Measurements from ENCODE around the gene AKAP5.

Gene AKAP5, protein sequence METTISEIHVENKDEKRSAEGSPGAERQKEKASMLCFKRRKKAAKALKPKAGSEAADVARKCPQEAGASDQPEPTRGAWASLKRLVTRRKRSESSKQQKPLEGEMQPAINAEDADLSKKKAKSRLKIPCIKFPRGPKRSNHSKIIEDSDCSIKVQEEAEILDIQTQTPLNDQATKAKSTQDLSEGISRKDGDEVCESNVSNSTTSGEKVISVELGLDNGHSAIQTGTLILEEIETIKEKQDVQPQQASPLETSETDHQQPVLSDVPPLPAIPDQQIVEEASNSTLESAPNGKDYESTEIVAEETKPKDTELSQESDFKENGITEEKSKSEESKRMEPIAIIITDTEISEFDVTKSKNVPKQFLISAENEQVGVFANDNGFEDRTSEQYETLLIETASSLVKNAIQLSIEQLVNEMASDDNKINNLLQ

DNA sequence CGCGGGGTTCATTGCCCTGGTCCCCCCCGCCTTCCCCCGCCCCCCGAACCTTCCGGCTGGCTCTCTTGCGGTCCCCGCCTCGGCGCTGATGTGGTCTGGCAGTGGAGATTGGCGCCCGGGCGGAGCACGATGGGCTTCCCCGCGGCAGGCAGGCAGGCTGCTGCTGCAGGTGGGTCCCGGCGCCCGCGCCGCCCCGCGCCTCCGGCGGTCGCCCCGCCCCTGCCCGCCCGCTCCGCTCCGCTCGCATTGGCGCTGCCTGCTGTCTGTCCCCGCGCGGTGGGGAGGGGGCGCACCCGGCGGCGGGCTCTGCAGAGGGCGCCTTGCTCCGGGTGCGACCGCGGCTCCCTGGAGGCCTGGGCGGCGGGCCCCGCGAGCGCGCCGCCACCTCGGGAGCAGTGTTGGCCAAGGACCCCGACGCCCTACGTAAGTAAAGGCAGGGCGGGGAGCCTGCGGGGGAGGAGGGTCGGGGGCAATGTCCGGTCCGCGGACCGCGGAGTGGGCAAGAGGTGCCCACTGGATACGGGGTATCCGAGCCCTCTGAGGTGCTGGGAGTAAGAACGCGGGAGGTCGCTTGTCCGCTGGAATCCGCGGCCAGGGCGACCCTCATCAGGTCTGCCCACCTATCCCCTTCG, at the start of gene AKAP5:
Gene AKAP5 (plus strand): TSS at position 309 of the 632 bp plus-strand sequence. CDS start 2,896 bp downstream, outside the sequence.
- DNase-seq (ENCODE audit: low read depth) = peak; percentile 15

DNA sequence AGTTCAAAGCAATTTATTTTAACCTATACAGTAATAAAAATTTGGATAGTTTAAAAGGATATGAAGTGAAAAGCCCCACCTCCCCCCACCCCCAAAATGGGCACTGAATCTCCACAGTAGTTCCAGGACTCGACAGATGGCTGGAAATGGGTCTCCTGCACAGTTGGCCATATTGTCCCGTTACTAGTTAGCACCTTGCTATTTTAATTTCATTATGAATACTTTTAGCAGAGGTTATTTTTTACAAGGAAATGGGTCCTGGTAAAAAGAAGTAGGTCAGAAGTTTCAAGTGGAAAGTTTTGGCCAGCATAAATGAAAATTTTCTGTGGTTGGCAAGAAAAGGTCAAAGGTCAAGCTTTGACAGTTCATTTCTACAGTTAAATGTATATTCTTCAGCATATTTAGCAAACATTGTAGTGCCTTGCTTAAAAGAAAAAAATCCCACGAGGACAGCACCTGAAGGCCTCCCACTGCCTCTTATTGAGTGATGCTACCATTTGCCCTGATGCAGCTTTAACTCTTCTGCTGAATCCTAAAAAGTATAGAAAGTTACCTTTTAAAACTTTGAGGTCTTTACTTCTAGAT, 48.9 kb upstream of the AKAP5 start:
- DNase-seq (ENCODE audit: low read depth) = no peak

DNA sequence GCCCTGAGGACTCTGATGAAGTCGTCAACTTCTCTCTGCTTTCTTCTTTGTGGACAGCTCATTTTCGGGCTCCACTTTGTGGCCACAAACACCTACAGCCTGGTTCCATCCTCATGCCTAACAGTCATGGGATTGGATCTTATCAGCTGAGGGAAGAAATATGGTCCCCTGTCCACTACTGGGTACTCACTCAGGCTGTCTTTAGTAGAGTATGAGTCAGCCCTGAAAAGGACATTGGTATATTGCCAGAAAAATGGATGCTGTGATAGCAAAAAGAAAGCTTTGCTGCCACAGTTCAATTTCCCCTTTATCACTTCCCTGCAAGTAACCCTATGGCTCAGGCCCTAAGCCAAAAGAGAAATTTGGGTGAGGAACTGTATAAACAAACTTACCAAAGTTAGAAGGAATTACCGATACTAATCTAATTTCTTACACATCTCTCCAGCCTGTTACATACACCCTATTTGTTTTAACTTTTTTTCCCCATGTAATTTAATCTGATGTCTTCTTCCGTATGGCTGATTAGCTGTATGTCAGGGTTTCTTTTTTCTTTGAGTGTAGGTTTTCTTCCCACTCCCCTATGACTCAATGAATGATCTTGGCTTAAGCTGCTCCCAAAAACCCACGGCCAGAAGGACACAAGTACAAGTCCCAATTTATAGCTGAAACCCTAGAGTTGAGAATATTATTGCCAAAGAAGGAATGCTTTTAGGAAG, 48.1 kb upstream of the AKAP5 start:
- DNase-seq (ENCODE audit: low read depth) = no peak

DNA sequence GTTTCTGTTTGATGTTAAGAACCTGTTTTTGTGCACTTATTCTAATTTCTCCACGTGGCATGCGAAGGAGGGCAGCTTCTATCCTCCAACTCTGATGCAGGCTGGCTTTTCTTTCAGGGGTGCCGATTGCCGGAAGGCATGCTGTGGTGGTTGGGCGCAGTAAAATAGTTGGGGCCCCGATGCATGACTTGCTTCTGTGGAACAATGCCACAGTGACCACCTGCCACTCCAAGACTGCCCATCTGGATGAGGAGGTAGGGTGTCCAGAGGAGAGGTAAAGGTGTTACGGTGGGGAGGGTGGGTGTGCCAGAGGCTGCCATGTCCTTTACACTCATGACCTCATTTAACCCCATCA, 47.6 kb upstream of the AKAP5 start:
- DNase-seq (ENCODE audit: low read depth) = no peak

DNA sequence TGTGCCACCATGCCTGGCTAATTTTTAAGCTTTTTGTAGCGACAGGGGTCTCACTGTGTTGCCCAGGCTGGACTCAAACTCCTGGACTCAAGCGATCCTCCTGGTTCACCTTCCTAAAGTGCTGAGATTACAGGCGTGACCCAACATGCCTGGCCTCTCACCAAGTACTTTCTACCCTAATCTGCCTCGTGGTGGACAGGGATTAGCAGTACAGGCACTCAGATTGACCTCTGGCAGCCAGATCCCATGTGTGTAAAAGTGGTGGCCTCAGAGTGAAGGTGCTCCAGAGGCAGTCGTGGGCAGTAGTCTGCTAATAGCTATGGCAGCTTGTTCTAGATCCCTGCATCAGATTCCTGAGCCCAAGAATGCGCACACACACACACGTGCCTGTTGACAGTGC, 46.3 kb upstream of the AKAP5 start:
- DNase-seq (ENCODE audit: low read depth) = no peak

DNA sequence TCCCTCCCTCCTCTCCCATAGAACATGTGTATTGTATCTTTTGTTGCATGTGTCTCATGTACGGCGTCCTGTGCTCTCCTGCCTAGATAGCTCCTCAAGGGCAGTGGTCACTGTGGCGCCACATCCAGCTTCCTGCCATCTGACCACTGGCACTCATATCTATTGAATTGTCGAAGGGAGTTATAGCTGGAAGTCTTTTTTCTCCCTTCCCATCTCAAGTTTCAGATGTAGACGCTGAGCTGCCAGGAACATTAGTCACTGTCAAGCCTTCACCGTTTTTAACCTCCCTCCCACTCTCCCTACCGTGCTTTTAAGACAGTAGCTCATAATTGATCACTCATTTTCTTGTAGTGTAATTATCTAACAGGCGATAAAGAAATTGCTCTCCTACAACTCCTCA, 44.1 kb upstream of the AKAP5 start:
- DNase-seq (ENCODE audit: low read depth) = no peak

DNA sequence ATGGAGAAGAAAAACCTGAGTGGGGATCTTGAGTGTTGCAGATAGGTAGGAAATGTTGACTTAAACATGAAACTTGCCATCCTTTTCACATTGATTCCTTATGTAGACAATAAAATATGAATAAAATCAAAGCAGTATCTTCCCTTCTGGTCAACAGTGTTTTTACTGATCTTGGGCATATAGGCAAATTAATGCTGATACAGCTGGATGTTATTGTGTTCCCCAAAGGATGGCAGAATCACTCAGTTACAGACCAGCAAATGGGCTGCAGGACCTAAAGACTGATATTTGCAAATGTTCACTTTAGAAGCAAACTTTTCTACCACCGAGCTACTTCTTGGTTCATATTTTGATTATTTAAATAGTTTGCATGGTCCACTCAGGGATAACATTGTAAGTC, 43.3 kb upstream of the AKAP5 start:
- no peak for DNase-seq (ENCODE audit: low read depth)

DNA sequence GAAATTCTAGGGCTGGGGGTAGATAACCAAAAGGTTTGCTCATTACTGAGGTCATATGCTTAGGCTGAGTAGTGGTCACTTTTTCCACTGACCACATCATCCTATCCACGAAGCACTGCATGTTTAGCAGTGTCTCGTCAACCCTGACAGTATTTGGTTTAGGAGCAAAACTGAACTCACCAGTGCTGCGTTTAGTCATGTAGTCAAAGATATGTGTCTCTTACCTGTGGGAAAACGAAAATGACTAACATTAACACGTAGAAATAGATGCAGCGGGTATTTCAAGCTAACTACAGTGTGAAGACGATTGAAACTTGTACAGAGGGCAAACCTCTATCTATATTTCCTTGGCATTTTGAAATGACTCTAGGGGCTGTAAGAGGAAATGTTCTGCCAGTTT, 42.5 kb upstream of the AKAP5 start:
- DNase-seq (ENCODE audit: low read depth) = no peak

DNA sequence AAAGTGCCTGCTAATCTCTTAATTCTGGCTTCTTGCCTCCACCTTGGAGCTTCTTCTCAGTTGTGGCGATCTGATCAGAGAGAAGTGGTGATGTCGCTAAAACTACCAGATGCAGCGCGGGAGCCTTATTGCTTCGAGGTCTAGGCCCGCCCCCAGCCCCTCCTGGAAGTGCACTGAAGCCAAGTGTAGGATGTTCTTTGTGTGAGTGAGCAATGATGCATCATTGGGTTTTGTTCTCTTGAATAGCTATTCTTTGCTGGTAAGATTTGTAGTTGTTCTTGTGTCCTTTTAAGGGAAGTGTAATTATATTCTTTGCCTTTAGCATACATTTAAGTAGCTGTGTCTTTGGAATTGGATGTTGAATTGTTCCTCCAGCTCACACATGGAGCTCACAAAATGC, 41.3 kb upstream of the AKAP5 start:
- no peak for DNase-seq (ENCODE audit: low read depth)

DNA sequence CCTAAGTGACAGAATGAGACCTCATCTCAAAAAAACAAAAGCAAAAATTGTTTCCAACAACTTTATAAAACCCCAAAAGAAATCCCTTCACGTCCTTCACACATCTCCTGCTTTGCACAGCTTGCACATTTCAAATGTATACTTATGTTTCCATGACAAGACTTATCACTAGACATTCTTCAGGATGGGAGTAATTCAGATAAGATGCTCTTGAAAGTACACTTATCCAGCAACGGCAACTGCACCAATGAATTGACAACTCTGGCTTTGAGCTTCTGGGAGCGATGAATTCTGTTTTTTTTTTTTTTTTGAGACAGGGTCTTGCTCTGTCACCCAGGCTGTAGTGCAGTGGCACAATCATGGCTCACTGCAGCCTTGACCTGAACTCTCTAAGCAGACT, 30.8 kb upstream of the AKAP5 start:
- DNase-seq (ENCODE audit: low read depth) = no peak

DNA sequence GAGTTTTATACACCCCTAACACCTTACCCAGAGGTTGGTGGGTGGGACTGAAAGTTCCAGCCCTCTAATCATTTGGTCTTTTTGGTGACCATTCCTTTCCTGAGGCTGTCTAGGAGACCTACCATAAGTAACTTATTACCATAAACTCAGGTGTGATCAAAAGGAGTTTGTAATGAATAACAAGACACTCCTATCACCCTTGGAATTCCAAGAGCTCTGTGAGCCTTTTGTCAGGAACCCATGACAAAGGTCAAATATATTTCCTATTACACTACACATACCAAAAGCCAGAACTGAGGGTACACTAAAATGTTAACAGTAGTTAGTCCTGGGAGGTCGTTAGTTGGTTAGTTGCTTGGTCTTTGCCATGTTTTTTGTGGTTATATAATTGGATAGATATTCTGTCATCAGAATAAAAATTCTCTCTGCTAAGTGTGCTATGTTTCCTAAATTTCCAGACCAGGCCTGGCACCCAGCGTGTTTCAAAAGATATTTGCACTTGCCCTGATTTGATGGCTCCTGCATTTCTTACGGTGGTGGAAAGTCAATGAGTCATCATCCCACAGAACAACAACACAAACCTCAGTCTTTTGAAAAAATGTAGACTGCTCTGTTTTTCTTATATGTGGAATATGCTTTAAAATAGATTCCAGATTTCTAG, 27.0 kb upstream of the AKAP5 start:
- DNase-seq (ENCODE audit: low read depth) = no peak

DNA sequence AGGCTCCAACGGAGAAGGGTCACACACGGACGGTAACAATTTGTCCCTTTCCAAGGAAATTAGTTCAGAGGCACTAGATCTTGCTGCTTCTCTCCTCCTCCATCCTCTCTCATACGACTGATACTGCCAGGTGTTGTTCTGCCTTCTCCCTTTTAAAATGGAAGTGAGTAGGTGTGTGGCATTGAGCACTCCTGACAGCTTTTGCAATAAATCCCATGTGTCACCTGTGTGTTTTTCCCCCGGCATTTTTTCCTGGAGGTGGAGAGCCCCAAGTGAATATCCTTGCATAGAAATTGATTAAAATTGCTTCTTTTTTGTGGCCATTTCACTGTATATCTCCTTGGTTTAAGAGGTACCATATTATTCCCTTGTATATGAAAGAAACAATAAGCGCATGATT, 26.2 kb upstream of the AKAP5 start:
- DNase-seq (ENCODE audit: low read depth) = no peak

DNA sequence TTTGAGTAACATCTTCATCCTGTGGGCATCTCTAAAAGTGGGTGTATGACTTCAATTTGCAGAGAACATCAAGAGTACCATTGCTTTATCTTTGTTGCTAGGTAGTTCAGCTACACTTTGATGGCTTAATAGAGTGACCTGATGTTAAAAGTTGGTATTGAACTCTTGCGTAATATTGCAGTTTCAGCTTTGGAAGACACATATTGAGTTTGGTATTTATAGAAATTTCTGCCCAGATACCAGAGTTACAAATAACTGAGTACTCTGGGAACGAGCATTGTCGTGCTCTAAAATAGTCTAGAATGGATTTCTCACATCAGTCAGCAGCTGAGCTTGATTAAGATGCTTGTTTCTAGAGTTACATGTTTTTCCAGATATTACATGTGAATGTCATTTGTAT, 24.8 kb upstream of the AKAP5 start:
- no peak for DNase-seq (ENCODE audit: low read depth)

DNA sequence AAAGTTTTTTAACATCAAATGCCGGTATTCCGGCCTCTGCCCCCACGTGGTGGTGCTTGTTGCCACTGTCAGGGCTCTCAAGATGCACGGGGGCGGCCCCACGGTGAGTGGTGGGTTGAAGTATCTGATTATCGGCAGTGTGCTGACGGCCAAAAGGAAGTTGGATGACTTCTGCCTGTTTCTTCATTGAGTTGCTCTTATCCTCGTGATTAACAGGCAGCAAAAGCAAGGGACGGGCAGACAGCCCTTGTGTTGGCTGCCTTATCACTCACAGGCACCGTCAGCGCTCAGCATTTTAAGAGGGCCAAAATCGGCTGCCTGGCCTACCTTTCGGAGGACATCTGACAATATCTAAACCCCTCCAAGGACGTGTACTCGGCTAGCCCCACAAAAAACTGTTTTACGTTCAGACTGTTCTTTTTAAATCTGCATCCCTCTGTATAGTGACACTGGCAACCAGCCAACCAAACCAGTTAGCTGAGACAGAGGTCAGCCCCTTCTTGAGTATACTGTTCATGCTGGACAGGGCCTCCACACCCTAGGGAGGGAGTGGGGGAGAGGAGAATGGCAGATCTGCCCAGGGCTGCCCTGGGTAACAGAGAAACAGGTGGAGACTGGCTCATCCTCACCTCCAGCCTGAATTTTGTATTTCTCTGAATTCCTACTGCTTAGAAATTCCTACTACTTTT, 22.9 kb upstream of the AKAP5 start:
- DNase-seq (ENCODE audit: low read depth) = no peak

DNA sequence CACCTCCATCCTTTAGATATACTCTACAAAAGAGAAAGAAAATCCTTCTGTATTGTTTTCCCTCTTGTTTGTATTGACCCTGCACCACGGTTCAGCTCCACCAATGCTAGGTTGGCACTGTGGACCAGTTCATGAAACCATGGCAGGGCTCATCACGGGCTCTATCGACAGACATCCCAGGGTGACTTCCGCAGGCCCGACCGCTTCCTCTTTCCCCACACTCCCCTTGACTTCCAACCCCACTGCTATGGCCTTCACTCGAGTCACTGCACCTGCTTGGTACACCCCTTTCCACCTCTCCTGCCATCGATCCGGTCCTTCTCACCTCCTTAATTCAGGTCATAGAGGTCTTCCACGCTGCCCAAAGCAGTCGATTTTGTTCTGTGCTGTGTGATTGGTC, 21.2 kb upstream of the AKAP5 start:
- no peak for DNase-seq (ENCODE audit: low read depth)

DNA sequence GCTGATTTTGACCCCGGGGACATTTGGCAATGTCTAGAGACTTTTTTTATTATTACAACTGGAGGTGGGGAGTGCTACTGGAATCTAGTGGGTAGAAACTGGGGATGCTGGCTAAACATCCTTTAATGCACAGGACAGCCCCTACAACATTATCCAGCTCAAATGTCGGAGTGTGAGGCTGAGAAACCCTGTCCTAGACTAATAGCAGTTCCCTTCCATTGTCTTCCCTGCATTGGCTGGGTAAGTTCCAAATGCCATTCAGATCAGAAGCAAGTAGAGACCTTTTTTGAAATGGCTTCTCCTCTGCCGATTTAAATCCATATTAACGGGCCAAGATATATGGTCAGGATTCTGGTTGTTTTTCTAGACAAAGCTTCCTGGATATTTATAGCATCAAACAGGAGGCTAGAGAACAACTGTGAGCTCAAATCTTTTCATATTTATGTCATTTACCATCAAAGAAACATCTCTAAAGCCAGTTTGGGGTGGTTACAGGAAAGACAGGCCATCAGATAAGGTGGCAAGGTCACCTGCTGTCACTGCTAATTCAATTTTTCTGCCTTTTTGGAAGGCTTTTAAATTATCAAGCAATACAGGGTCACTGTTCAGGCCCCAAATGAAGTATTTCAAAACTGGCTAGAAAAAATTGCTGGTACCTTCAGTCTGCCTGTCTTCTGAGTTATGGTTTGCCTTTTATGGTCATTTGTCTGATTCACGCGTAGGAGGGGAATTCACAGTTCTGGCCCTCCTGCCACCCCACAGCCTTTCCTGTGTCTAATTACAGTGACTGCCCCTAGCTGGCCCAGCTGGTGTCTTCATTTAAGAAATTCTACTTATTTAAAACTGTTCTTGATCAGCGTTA, 20.1 kb upstream of the AKAP5 start:
- DNase-seq (ENCODE audit: low read depth) = peak; percentile 5

DNA sequence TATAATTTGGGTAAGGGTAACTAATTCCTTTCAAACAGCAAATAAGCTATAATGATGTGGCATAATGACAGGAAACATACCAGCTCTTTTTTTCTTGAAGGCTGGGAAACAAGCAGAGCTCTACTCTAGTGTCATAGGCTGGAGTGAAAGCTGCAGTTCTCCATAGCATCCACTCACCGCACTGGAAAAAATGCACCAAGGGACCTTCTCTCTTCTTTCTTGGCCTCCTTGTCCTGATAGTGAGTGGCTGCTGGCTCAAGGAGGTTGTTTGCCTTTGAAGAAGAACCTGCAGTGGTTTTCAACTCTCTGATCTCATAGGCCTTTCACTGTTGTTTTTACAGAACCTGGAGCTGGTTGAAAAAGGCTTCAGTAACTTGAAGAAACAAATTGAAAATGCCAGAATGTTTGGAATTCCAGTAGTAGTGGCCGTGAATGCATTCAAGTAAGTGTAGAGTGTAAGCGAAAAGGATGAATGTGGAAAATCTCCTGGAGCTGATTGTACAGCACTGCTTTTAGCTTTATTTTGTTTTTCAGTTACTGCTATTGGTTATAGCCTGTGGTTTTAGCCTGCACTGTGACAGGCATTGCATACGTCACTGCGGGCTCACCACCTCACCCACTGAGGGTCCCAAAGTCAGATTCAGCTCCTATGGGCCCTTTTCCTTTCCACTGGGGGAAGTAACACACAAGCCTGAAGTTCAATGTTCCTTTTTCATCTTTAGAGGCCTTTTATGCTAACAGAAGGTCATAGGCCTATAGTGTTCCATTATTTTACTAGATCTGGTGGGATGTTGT, 17.2 kb upstream of the AKAP5 start:
- DNase-seq (ENCODE audit: low read depth) = no peak

DNA sequence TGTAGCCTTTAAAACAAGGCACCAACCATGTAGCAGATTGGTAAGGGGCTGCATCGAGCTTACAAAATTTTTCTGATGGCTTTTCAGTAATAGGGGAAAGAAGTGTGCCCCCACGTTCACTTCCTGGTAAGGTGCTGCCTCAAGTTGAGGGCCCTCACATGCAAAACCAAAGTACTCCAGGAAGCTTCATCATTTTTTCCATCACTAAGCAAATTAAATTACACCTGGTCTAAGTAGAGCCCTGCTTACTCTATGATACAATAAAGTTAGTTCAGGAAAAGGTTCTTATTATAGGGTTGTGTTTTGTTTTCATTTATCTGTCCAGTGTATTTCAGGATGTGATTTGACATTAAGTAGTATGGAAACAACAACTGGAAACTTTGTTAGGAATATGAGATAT, 15.0 kb upstream of the AKAP5 start:
- DNase-seq (ENCODE audit: low read depth) = no peak

DNA sequence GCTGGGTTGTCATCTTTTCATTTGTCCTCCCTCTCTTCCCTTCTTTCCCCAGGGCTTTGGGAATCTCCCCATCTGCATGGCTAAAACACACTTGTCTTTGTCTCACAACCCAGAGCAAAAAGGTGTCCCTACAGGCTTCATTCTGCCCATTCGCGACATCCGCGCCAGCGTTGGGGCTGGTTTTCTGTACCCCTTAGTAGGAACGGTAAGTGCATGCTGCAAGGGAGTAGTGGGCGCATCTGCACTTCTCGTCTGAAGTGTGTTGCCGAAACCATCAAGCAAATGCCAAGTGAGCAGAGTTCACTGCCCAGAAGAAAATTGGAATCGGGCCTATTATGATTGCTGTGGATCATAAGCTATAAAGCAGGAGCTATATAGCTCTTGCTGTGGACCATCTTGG, 10.6 kb upstream of the AKAP5 start:
- no peak for DNase-seq (ENCODE audit: low read depth)
